A549 (cell line): Measurements from ENCODE around the gene NPSR1. TPM values are rescaled to one million over a fixed set of nuclear protein-coding genes. Genes with fewer than 3 reads are reported as not detected.
"Not testable (repeated sequence)": the region's sequence is repeated elsewhere in the genome, so short reads cannot be mapped to it uniquely, and the experiment has no call there.

Experiments
- ATAC-seq, 2 experiments: fragments of 200-7000 bp in 1 of 2; fragments of >200 bp in 1 of 2; cut with Nextera tagmentation in 1 of 2; cut with Tn5 transposase in 1 of 2; 3 replicates each; pipeline versions ENCODE4 v1.8.0 to v1.9.1; 2018 to 2020; ENCODE audit warnings: mild to moderate bottlenecking in 1 of 2, moderate library complexity in 1 of 2
- CTCF ChIA-PET: fragments of 300-600 bp; sonication (Branson Sonifier 250); formaldehyde crosslinking; extraction: SDS; loops from one replicate; lab custom pipeline; 2021; ENCODE audit warnings: antibody characterized with exemption, inconsistent platforms; lab: Yijun Ruan, JAX
- POLR2A ChIA-PET: fragments of 350-600 bp; formaldehyde crosslinking; extraction: SDS; loops from one replicate; lab custom pipeline; 2021; ENCODE audit warnings: antibody characterized with exemption, inconsistent platforms; lab: Yijun Ruan, JAX
- DNase-seq, 2 experiments: peaks; one replicate each; pipeline versions ENCODE4 v3.0.0 to v3.0.0-alpha.2; 2011 to 2016; ENCODE audit warnings: low read depth in 1 of 2, low spot score in 1 of 2
- FAIRE-seq: peaks from 2 replicates; lab custom pipeline; 2011; peaks lifted over from hg19 to GRCh38; lab: Jason Lieb, UNC
- H3K27ac ChIP-seq, 2 experiments: fragments of >200 bp; sonication (Bioruptor Twin); formaldehyde crosslinking; 3 replicates each; pipeline ENCODE4 v1.5.1; 2016 to 2017
- H3K4me1 ChIP-seq: fragments of >200 bp; sonication (Bioruptor Twin); formaldehyde crosslinking; 3 replicates; pipeline ENCODE4 v1.6.1; 2016
- H3K4me2 ChIP-seq: fragments of >200 bp; sonication (Bioruptor Twin); formaldehyde crosslinking; 3 replicates; pipeline ENCODE4 v1.6.1; 2016
- H3K4me3 ChIP-seq: fragments of >200 bp; sonication (Bioruptor Twin); formaldehyde crosslinking; 3 replicates; pipeline ENCODE4 v1.5.1; 2016
- H3K9me3 ChIP-seq: fragments of >200 bp; sonication (Bioruptor Twin); formaldehyde crosslinking; 3 replicates; pipeline ENCODE4 v1.6.1; 2016
- CBX8 ChIP-seq: fragments of 200-600 bp; sonication (generic); IDR thresholded peaks from 2 replicates; pipeline ENCODE4 v1.6.1; 2016
- CEBPB ChIP-seq, 2 experiments: fragments of >200 bp in 1 of 2; sonication (Bioruptor Twin) in 1 of 2; formaldehyde crosslinking in 1 of 2; IDR thresholded peaks; 2 replicates each; pipeline ENCODE4 v1.6.1; 2012 to 2016
- EHF ChIP-seq: fragments of 250-450 bp; sonication (Bioruptor Pico); IDR thresholded peaks from 2 replicates; pipeline ENCODE4 v1.5.0; 2020; ENCODE audit warnings: mild to moderate bottlenecking
- FOSL2 ChIP-seq, 2 experiments: fragments of 450-650 bp in 1 of 2; fragments of >200 bp in 1 of 2; sonication (Bioruptor Twin) in 1 of 2; formaldehyde crosslinking; IDR thresholded peaks; 2 replicates each; pipeline versions ENCODE4 v1.5.0 to v1.6.1; 2016 to 2020; ENCODE audit warnings: mild to moderate bottlenecking in 1 of 2, moderate library complexity in 1 of 2
- JUN ChIP-seq, 2 experiments: fragments of >200 bp; sonication (Bioruptor Twin); formaldehyde crosslinking; IDR thresholded peaks; 2 replicates in 1 of 2; 3 replicates in 1 of 2; pipeline ENCODE4 v1.6.1; 2016 to 2017
- KDM5A ChIP-seq: fragments of 200-600 bp; sonication (generic); IDR thresholded peaks from 2 replicates; pipeline ENCODE4 v1.6.1; 2016; ENCODE audit warnings: antibody characterized with exemption, mild to moderate bottlenecking
- MAFK ChIP-seq: fragments of 450-650 bp; IDR thresholded peaks from 2 replicates; pipeline ENCODE4 v1.6.1; 2014; ENCODE audit not compliant: partially characterized antibody
- TP53 ChIP-seq: fragments of 250-450 bp; sonication (Bioruptor Pico); IDR thresholded peaks from 2 replicates; pipeline ENCODE4 v1.5.0; 2021; ENCODE audit warnings: mild to moderate bottlenecking, moderate library complexity
- ZNF302 ChIP-seq: fragments of 250-450 bp; sonication (Bioruptor Pico); IDR thresholded peaks from 2 replicates; pipeline ENCODE4 v1.9.0; 2021; ENCODE audit warnings: inconsistent platforms, mild to moderate bottlenecking, moderate library complexity
- WGBS: methylation state at CpG from one replicate; pipeline ENCODE4 v1.1.6; 2017; ENCODE audit errors: missing lambda C conversion rate; 5-methylcytosine and 5-hydroxymethylcytosine counted together
- polyA plus RNA-seq, 4 experiments: library from polyadenylated mRNA; depleted of rRNA in 3 of 4; stranded (reverse); fragments of >200 nt; fragmentation: RNase III in 1 of 4; extraction: RNeasy Plus Mini Kit Qiagen cat#74134 plus additional on column Dnase treatment in 1 of 4; gene quantifications; 2 replicates in 3 of 4; 3 replicates in 1 of 4; pipeline ENCODE4 v1.2.3, GENCODE V29; 2011 to 2017
- TF ChIP-seq, protein P1 (sequence below): fragments of >200 bp; sonication (Bioruptor Twin); formaldehyde crosslinking; IDR thresholded peaks from 2 replicates; pipeline ENCODE4 v1.6.1; 2016
- TF ChIP-seq, protein P2 (sequence below): fragments of 200-600 bp; sonication (generic); IDR thresholded peaks from 2 replicates; pipeline ENCODE4 v1.6.1; 2016; ENCODE audit warnings: antibody characterized with exemption, mild to moderate bottlenecking, moderate library complexity
- TF ChIP-seq, protein P3 (sequence below): fragments of 250-450 bp; sonication (Bioruptor Pico); IDR thresholded peaks from 2 replicates; pipeline ENCODE4 v1.5.0; 2021; ENCODE audit warnings: mild to moderate bottlenecking, moderate library complexity, borderline replicate concordance
- TF ChIP-seq, protein P4 (sequence below): fragments of 450-650 bp; IDR thresholded peaks from 2 replicates; pipeline ENCODE4 v1.6.1; 2014; ENCODE audit warnings: antibody characterized with exemption
- TF ChIP-seq, protein P5 (sequence below): fragments of >200 bp; sonication (Bioruptor Twin); formaldehyde crosslinking; IDR thresholded peaks from 3 replicates; pipeline ENCODE4 v1.5.1; 2016

Gene NPSR1
- polyA plus RNA-seq, 2 of the 4 experiments (the other 2 are of a cell fraction) = not detected

DNA sequence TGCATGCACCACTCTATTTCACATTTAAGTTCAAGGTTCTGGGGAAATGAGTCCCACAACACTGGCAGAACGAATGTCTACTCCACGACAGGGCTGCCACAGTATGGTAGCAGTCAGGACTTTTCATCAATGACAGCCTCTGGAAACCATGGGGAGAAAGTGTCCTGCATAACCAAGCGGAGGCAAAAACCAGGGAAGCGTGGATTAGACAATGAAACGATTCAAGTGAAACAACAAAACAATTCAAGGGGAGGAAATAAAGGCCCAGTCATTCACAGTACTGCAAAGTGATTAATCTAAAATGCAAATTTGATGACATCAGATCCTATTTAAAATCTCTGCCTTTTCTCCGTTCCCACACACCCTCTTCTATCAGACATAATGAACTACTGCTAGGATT lies 211.0 kb downstream of the NPSR1 start:
- peaks cover 8% of the 10 kb centered on the region for H3K4me1 ChIP-seq
- DNase-seq (no peak), ATAC-seq (no peak), FAIRE-seq (no peak)
- CTCF ChIA-PET = no interaction called here
- 90% methylated on average over 6 of the region's 6 CpGs for WGBS
- H3K4me2 ChIP-seq = no peak overlapping the region
- no peak overlapping the region for H3K4me3 ChIP-seq
- no peaks in the 10 kb centered on the region for H3K9me3 ChIP-seq
- TF ChIP-seq KDM5A (no peak), EHF (no peak), TP53 (CRISPR knock-in tag) (no peak), ZNF302 (CRISPR knock-in tag) (no peak), CBX8 (no peak), JUN (IDR thresholded peaks at IDR 0.05) (no peak), FOSL2 (IDR thresholded peaks at IDR 0.05) (no peak), FOSL2 (CRISPR knock-in tag; IDR thresholded peaks at IDR 0.05) (no peak)
- TF ChIP-seq, protein P1, sequence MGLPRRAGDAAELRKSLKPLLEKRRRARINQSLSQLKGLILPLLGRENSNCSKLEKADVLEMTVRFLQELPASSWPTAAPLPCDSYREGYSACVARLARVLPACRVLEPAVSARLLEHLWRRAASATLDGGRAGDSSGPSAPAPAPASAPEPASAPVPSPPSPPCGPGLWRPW = no peak
- TF ChIP-seq, protein P2, sequence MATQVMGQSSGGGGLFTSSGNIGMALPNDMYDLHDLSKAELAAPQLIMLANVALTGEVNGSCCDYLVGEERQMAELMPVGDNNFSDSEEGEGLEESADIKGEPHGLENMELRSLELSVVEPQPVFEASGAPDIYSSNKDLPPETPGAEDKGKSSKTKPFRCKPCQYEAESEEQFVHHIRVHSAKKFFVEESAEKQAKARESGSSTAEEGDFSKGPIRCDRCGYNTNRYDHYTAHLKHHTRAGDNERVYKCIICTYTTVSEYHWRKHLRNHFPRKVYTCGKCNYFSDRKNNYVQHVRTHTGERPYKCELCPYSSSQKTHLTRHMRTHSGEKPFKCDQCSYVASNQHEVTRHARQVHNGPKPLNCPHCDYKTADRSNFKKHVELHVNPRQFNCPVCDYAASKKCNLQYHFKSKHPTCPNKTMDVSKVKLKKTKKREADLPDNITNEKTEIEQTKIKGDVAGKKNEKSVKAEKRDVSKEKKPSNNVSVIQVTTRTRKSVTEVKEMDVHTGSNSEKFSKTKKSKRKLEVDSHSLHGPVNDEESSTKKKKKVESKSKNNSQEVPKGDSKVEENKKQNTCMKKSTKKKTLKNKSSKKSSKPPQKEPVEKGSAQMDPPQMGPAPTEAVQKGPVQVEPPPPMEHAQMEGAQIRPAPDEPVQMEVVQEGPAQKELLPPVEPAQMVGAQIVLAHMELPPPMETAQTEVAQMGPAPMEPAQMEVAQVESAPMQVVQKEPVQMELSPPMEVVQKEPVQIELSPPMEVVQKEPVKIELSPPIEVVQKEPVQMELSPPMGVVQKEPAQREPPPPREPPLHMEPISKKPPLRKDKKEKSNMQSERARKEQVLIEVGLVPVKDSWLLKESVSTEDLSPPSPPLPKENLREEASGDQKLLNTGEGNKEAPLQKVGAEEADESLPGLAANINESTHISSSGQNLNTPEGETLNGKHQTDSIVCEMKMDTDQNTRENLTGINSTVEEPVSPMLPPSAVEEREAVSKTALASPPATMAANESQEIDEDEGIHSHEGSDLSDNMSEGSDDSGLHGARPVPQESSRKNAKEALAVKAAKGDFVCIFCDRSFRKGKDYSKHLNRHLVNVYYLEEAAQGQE = no peak
- TF ChIP-seq, protein P3, sequence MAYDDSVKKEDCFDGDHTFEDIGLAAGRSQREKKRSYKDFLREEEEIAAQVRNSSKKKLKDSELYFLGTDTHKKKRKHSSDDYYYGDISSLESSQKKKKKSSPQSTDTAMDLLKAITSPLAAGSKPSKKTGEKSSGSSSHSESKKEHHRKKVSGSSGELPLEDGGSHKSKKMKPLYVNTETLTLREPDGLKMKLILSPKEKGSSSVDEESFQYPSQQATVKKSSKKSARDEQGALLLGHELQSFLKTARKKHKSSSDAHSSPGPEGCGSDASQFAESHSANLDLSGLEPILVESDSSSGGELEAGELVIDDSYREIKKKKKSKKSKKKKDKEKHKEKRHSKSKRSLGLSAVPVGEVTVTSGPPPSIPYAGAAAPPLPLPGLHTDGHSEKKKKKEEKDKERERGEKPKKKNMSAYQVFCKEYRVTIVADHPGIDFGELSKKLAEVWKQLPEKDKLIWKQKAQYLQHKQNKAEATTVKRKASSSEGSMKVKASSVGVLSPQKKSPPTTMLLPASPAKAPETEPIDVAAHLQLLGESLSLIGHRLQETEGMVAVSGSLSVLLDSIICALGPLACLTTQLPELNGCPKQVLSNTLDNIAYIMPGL (CRISPR knock-in tag) = no peak
- TF ChIP-seq, protein P4, sequence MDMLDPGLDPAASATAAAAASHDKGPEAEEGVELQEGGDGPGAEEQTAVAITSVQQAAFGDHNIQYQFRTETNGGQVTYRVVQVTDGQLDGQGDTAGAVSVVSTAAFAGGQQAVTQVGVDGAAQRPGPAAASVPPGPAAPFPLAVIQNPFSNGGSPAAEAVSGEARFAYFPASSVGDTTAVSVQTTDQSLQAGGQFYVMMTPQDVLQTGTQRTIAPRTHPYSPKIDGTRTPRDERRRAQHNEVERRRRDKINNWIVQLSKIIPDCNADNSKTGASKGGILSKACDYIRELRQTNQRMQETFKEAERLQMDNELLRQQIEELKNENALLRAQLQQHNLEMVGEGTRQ = no peak
- TF ChIP-seq, protein P5, sequence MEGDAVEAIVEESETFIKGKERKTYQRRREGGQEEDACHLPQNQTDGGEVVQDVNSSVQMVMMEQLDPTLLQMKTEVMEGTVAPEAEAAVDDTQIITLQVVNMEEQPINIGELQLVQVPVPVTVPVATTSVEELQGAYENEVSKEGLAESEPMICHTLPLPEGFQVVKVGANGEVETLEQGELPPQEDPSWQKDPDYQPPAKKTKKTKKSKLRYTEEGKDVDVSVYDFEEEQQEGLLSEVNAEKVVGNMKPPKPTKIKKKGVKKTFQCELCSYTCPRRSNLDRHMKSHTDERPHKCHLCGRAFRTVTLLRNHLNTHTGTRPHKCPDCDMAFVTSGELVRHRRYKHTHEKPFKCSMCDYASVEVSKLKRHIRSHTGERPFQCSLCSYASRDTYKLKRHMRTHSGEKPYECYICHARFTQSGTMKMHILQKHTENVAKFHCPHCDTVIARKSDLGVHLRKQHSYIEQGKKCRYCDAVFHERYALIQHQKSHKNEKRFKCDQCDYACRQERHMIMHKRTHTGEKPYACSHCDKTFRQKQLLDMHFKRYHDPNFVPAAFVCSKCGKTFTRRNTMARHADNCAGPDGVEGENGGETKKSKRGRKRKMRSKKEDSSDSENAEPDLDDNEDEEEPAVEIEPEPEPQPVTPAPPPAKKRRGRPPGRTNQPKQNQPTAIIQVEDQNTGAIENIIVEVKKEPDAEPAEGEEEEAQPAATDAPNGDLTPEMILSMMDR = no peak
- TF ChIP-seq, all 56 proteins: peak for 0
- POLR2A ChIA-PET = no interaction called here
- no peak overlapping the region for H3K27ac ChIP-seq

DNA sequence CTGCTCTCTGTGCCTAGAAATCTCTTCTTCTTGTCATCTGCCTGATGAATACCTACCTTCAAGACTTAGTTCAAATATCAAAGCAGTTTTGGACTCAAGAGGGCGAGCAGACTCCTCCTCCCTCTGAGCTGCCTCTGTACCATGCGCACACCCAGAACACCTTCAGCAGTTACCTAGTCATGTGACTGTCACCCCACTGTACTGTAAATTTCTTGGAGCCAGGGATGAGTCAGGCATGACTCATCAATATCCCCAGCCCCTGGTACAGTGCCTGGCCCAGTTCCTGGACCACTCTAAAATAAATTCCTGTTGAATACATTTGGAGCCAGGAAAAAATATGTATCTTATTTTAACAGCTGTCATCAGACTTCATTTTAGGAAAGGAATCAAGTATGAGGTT lies 212.0 kb downstream of the NPSR1 start:
- DNase-seq; POLR2A ChIA-PET; H3K4me1 ChIP-seq; H3K4me3 ChIP-seq; CTCF ChIA-PET; H3K9me3 ChIP-seq; TF ChIP-seq FOSL2 (IDR thresholded peaks at IDR 0.05): not testable (repeated sequence)
- ATAC-seq = peak in 1 of 2 experiments; percentile 69; a peak in 2 of 6 replicates
- FAIRE-seq = peak; percentile 94
- Histone ChIP-seq H3K27ac (peak overlapping the region in 1 of 2 experiments; percentile 60; a peak in 1 of 6 replicates), H3K4me2 (peak overlapping the region; percentile 5; the same call in 1 of the 3 replicates)
- TF ChIP-seq FOSL2 (CRISPR knock-in tag; IDR thresholded peaks at IDR 0.05) (peak; percentile 45; the same call in 1 of the 2 replicates), MAFK (peak; percentile 40)
- WGBS = 69% methylated on average over 2 of the region's 2 CpGs

DNA sequence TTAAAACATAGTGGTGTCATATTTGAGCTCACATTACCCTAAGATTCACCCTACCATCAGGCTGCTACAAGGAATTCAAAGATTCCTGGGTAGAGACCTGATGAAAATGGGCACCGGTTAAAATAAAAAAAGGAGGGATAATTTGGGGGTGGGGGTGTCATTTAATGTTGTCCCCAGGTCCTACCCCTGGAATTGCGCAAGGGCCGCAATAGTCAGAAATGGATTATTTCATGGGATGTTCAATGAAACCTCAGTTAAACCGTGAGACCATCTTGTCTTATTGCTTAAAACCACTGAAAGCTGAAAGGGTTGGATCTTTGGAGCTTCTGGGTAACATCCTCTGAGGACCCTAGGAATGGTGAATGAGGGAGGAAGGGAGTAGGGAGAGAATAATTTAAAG lies 216.3 kb downstream of the NPSR1 start:
- H3K4me3 ChIP-seq, H3K4me2 ChIP-seq, ATAC-seq, FAIRE-seq, POLR2A ChIA-PET, DNase-seq, H3K9me3 ChIP-seq, H3K27ac ChIP-seq, CTCF ChIA-PET, H3K4me1 ChIP-seq: not testable (repeated sequence)
- TF ChIP-seq CEBPB (IDR thresholded peaks at IDR 0.05) = peak in 1 of 2 experiments; percentile 52; a peak in 2 of 4 replicates
- WGBS = 81% methylated on average over 4 of the region's 4 CpGs
